ENCODE results near the gene GALC. TPM values are rescaled to one million over a fixed set of nuclear protein-coding genes. Genes with fewer than 3 reads are reported as not detected.

GALC gene
- 10 to 100 TPM; 30.8 to 39.8 (median 37.3) TPM for total RNA-seq

DNA sequence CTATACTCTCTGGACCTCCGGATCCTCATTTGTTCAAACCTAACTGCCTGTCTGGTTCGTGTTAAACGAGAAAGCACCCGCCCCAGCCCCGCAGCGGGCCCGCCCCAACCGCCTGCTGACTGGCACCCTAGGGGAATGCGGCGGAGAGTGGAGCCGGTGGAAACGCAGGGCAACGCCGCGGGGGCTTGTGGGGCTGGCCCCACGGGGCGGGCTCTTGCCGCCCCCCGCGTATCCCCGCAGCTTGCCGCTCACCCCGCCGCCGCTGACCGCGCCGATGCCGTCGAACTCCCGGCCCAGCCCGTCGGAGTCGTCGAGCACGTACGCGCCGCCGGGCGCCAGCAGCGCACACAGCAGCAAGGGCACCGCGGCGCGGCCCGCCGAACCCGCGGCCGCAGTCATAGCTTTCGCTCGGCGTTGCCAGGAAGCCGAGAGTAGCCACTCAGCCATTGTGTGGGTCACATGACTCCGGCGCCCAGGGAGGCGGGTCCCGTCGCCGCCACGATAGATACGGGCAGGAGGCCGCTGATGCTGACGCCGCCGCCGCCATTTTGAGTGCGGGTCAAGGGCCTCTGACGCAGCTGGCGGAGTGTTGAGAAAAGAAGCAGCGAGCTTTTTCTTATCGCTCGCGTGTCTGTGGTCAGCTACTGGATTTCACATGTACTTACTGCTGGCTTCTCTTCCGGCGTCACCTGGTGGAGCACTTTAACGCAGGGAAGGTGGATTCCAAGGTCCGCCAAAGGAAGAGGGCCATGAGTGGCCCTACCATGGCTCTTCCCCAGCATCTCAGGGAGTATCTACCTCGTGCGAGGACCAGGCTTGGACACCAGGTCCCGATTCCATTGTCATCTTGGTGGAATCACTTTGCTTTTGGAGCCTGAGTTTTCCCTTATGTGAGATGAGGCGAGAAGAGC, at the start of gene GALC:
GALC (minus strand) TSS at position 465 of the 911 bp plus-strand sequence; CDS start at position 447, 18 bp downstream.
- Histone ChIP-seq H3K27ac (peak within 1 kb of the TSS; percentile 95 to 97), H3K4me1 (no peaks in the 10 kb centered on the region), H3K36me3 (no peaks in the 10 kb centered on the region), H3K27me3 (no peaks in the 10 kb centered on the region), H3K9me3 (no peaks in the 10 kb centered on the region), H3K4me3 (peak within 1 kb of the TSS; percentile 78 to 89 (median 85))
- intact Hi-C loops (cut with DNase I; ENCODE audit: low total_unique reads): no loop called here
- DNase-seq (ENCODE audit: low spot score in 2 of 2): peak; percentile 92
- no peak for TF ChIP-seq POLR2A (IDR thresholded peaks at IDR 0.05)
- peak; percentile 66 to 81 (median 71) for TF ChIP-seq POLR2AphosphoS5 (IDR thresholded peaks at IDR 0.05)
- no peak for TF ChIP-seq CTCF (IDR thresholded peaks at IDR 0.05)

DNA sequence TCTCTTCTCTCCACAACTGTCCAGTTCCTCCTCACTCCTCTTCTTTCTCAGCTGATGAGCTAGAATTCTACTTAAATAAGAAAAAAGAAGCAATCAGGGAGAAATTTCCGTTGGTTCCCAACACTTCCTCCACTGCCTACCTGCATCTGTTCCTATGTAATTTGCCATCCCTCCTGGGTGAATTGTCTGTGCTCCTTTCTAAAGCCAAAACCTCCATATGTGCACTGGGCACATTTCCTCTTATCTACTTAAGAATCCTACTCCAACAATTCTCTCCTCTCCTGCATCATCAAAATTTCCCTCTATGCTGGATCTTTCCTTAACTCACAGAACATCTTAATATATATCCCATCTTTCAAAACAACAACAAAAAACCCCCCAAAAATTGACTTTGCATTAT, 47.2 kb upstream of the GALC start:
- Histone ChIP-seq H3K27ac (no peak overlapping the region), H3K27me3 (no peaks in the 10 kb centered on the region), H3K9me3 (no peaks in the 10 kb centered on the region), H3K36me3 (no peaks in the 10 kb centered on the region), H3K4me3 (no peak overlapping the region), H3K4me1 (no peaks in the 10 kb centered on the region)
- DNase-seq (ENCODE audit: low spot score in 2 of 2): no peak
- intact Hi-C loops (cut with DNase I; ENCODE audit: low total_unique reads): no loop called here
- no peak for TF ChIP-seq CTCF (IDR thresholded peaks at IDR 0.05)
- no peak for TF ChIP-seq POLR2A (IDR thresholded peaks at IDR 0.05)
- TF ChIP-seq POLR2AphosphoS5 (IDR thresholded peaks at IDR 0.05): no peak

DNA sequence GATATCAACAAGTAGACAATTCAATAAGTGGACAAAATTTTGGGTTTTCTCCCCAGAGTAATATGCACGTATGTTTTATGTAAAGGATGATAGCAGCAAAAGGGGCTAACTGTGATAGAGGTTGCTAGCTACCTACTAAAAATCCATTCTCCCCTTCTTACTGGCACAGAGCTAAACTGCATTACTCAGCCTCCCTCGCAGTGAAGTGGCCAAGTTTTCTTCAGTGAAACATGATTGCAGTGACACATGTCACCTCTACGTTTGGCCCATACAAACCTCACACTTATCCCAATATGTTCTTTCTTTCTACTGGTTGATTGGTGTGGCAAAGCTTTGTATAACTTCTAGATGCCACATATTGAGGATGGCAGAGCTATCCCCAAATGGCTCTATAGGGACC, 46.2 kb upstream of the GALC start:
- Histone ChIP-seq H3K9me3 (no peaks in the 10 kb centered on the region), H3K4me1 (no peaks in the 10 kb centered on the region), H3K36me3 (no peaks in the 10 kb centered on the region), H3K4me3 (no peak overlapping the region), H3K27me3 (no peaks in the 10 kb centered on the region), H3K27ac (no peak overlapping the region)
- no peak for DNase-seq (ENCODE audit: low spot score in 2 of 2)
- intact Hi-C loops (cut with DNase I; ENCODE audit: low total_unique reads): no loop called here
- no peak for TF ChIP-seq POLR2AphosphoS5 (IDR thresholded peaks at IDR 0.05)
- no peak for TF ChIP-seq POLR2A (IDR thresholded peaks at IDR 0.05)
- no peak for TF ChIP-seq CTCF (IDR thresholded peaks at IDR 0.05)

- Histone ChIP-seq H3K27ac (no peak overlapping the region), H3K36me3 (no peaks in the 10 kb centered on the region), H3K4me1 (no peaks in the 10 kb centered on the region), H3K9me3 (no peaks in the 10 kb centered on the region), H3K27me3 (no peaks in the 10 kb centered on the region), H3K4me3 (no peak overlapping the region)
- no peak for DNase-seq (ENCODE audit: low spot score in 2 of 2)
- intact Hi-C loops (cut with DNase I; ENCODE audit: low total_unique reads): no loop called here
- TF ChIP-seq POLR2A (IDR thresholded peaks at IDR 0.05) (no peak), POLR2AphosphoS5 (IDR thresholded peaks at IDR 0.05) (no peak), CTCF (IDR thresholded peaks at IDR 0.05) (no peak)
Observed at GRCh38 chr14:88037325-88037724, 44.3 kb upstream of the GALC start.

- Histone ChIP-seq H3K27ac (no peak overlapping the region), H3K4me1 (no peaks in the 10 kb centered on the region), H3K4me3 (no peak overlapping the region), H3K9me3 (no peaks in the 10 kb centered on the region), H3K36me3 (no peaks in the 10 kb centered on the region), H3K27me3 (no peaks in the 10 kb centered on the region)
- no peak for DNase-seq (ENCODE audit: low spot score in 2 of 2)
- intact Hi-C loops (cut with DNase I; ENCODE audit: low total_unique reads): no loop called here
- TF ChIP-seq CTCF (IDR thresholded peaks at IDR 0.05) (no peak), POLR2A (IDR thresholded peaks at IDR 0.05) (no peak), POLR2AphosphoS5 (IDR thresholded peaks at IDR 0.05) (no peak)
Observed at GRCh38 chr14:88036422-88036821, 43.4 kb upstream of the GALC start.
